HG03280 (cell line): ENCODE data around the gene EXOC1.

Source experiments
- ATAC-seq: cut with Tn5 transposase; IDR thresholded peaks from one replicate; pipeline ENCODE4 v1.9.1; 2021; ENCODE audit warnings: mild to moderate bottlenecking, moderate library complexity; ENCODE audit not compliant: unreplicated experiment

Gene EXOC1

DNA sequence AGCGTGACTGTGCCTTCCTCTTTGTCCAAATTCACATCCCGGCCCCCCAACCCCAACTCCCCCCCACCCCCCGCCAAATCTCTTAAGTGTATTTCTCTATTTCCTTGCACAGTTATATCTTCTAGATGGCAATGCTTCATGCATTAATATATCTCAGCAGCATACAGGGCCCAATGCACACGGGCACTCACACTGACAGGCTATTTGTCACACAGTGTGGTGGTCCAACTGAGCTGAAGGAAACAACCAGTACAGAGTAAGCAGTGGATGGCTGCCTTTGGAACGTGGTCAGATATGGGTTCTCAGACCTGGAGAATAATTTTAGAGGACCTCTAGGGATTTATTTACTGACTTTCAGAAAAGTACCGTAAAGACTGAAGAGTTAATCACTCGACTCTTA is 681 bp downstream of the EXOC1 start:
- no peak for ATAC-seq

DNA sequence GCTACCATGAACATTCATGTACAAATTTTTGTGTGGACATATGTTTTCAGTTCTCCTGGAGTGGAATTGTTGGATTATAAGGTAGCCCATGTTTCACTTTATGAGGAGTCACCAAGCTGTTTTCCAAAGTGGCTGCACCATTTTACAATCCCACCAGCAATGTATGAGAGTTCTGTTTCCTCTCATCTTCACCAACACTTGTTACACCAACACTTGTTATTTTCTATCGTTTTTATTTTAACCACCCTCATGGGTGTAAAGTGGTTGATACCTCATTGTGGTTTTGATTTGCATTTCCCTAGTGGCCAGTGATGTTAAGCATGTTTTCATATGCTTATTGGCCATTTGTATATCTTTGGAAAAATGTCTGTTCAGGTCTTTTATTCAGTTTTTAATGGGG is 4.1 kb downstream of the EXOC1 start:
- ATAC-seq = no peak

GRCh38 chr4:55859711-55860110 is 6.3 kb downstream of the EXOC1 start:
- ATAC-seq = no peak

DNA sequence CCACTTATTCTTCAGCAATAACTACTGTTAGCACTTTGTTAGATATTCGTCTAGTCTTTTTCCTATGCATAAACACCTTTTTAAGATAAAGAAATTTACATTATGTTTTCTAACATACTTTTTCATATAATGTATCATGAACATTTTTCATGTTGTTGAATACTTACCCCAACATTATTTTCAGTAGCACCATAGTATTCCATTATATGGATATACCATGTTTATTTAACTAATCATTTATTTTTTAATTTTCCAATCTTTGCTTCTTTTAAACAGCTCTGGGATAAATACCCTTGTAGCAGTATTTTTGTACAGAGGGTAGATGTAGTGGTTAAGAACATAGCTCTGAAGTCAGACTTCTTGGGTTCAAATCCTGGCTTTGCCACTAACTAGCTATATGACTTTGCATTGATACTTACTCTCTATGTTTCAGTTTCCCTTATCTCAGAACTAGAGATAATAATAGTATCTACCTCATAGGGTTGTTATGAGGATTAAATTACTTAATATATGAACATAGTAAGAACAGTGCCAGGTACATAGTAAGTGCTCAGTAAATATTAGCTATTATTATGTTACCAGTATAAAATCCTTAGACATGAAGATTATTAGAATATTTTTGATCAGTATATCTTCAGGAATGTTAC is 11.3 kb downstream of the EXOC1 start:
- no peak for ATAC-seq

DNA sequence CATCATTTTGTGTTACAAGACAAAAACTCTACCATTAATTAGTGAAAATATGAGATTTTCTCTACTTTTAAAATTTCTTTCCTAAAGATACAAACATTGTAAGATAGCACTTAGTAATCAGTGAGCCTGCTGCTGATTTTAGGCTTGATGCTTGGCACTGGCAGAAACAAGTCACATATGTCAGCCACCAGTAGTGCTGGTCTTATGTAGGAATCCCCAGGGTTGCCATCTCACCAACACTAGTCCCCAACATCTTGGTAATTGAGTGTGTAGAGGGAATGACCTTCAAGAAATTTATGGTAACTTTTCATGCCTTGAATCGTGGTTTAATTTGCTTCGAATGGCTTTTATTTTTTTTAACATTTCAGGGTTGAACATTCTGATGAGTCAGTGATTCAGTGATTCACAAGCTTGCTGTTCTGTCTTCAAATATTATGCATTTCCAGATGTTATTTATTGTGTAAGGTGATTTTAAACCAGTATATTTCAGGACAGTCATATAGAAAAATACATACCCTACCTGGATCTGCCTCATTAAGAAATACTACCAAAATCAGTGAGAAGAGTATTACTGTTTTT is 11.9 kb downstream of the EXOC1 start:
- ATAC-seq = no peak

- peak; percentile 78 for ATAC-seq
Observed at GRCh38 chr4:55866290-55866907, 13.0 kb downstream of the EXOC1 start.

- ATAC-seq = peak; percentile 81
Observed at GRCh38 chr4:55866973-55867574, 13.6 kb downstream of the EXOC1 start.

DNA sequence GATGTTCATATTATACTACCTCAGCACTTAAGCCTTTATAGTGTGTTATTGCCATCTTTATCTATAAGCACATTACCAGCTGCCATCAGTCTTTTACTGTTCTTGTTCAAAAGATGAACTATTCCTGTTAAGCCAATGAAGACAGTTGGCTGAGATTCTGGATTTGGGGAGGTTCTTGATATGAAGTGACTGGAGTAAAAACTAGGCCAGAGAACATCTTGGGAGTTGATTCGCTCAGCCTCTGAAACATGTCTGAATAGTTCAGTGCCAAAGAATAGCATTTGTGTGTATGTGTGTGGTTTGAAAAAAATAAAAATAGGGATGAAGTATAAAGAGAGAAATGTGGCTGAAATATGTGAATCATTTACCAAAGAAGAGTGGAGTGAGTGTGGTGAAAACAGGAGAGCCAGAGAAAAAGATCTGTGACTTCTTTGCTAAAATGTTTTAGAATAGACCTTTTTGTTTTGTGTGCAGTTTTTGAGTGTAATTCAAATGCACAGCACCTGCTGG is 15.2 kb downstream of the EXOC1 start:
- no peak for ATAC-seq

DNA sequence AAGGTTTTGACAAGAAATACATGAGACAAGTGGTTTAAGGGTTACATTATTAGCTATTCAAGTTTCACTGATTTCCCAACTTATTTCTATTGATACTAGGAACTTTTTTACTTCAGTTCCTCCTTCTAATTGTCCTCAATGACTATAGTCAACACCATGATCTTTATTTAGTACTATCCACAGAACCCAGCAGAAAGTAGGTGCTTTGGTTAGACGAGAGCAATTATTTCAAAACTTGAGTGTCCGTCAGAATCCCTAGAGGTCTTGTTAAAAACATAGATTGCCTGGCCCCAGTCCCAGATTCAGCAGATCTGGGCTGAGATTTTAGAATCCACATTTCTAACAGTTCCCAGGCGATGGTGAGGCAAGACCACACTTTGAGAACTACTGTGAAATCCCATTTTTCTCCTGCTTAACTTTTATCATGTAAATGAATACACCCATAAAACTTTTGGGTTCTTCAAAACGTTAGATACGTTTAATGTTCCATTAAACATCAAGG is 17.9 kb downstream of the EXOC1 start:
- no peak for ATAC-seq

GRCh38 chr4:55874831-55875230 is 21.4 kb downstream of the EXOC1 start:
- ATAC-seq = no peak

DNA sequence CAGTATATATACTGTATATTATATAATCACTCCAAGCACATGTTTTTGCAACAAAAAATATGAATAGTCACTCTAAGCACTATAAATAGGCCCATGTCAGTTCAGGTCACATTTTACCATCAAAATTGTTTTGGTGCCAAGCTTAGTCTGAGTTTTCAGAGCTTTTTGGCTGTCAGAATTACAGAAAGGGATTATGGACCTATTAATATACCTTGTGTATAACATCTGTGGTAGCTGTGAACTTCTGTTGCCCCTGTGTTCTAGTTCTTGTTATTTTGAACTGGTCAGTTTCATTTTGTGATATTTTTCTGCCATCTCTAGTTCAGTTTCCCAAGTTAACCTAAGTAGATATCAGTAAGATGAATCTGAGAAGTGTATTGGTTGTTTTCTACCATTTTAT is 22.9 kb downstream of the EXOC1 start:
- no peak for ATAC-seq

- ATAC-seq = no peak
Observed at GRCh38 chr4:55879224-55879623, 25.8 kb downstream of the EXOC1 start.

DNA sequence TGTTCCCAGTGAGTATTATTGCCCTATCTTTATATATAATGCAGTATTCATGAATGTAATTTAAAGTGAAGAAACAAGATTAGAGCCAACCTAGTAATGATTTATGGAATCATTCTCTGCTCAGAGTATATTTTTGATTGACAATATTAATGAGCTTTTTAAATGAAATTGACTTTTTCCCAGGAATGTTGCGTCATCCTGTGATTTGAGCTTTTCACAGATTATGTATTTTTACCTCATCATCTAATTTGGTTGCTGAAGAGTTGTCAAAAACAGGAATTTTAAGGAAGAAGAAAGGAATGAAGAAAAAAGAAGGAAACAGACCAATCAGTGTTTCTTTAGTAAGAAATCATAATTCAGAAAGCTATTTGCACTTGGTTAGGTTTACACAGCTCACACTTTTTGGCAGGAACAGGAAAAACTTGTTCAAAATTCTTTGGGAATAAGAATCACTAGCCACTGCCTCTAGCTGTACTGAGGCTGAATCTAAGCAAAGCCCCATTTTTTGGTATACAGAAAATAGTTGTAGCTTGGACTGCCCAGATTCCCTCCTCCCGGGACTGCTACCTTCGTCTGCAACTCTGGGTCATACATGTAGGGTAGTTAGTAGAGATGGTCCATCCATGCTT is 27.3 kb downstream of the EXOC1 start:
- no peak for ATAC-seq

GRCh38 chr4:55884093-55884850 is 30.8 kb downstream of the EXOC1 start:
- ATAC-seq = no peak

- ATAC-seq = no peak
Observed at GRCh38 chr4:55884851-55885219, 31.4 kb downstream of the EXOC1 start.

DNA sequence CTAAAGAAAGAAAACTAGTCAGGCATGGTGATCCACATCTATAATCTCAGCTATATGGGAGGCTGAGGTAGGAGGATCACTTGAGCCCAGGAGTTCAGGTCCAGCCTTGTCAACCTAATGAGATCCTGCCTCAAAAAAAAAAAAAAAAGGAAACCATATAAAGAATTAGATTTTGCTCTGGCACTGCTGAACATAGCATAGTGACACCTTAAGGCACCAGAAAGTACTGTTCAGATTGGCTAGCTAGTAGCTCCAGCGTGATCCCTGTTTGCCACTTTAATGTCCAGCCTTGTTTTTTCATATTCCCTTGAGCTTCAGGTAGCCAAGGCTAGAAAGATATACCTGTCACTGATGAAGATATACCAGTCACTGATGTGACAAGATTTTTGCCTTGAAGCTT is 34.1 kb downstream of the EXOC1 start:
- ATAC-seq = no peak

GRCh38 chr4:55892156-55892555 is 38.7 kb downstream of the EXOC1 start:
- ATAC-seq = no peak

GRCh38 chr4:55896622-55897021 is 43.2 kb downstream of the EXOC1 start:
- no peak for ATAC-seq

DNA sequence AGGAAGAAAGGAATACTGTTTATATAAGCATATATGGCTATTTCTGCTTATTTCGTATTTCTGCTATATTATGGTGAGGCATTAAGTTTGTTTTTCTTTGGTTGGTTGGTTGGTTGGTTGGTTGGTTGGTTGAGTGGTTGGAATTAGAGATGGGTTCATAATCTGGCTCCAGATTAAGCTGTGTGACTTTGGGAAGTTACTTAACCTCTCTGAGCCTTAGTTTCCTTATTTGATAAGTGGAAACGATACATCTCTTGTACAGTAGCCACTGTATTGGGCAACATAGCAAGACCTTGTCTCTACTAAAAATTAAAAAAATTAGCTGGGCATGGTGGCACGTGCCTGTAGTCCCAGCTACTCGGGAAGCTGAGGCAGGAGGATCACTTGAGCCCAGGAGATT is 49.2 kb downstream of the EXOC1 start:
- ATAC-seq = no peak

DNA sequence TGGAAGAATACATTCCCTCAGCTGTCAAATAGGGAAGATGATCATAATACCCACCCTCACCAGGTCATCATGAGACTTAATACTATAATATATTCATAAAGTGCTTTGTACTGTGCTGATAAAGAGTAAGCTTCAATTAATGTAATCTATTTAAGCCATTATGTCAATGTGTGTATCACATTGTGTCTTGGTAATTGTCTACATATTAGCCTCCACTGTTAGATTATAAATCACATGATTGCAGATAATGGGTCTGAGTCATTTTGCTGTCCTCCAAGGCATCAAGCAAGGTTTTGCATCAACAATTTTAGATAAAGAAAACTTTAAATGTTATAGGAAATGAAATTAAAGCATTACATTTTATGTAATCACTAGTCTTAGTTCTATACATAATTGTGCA is 50.1 kb downstream of the EXOC1 start:
- no peak for ATAC-seq

DNA sequence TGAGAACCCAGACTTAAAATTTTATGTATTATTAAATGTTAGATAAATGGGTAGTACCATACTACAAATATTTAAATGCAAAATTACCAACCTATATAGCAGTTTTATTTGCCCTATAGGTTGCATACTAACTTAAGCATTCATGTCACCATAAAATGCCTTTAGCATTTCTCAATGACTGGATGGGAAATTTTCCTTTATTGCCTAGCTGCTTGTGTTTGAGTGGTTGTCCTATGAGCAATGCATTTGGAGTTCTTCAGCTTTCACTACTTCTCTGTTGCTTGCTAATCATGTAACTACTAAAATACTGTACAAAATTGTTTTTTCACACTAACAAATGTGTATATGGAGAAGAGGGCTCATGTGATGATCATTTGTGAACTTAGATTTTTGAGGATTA is 51.1 kb downstream of the EXOC1 start:
- no peak for ATAC-seq
